Vagina (tissue), 2 donors: Measurements from ENCODE around the gene AKR1B1.

Experiments used
- POLR2A ChIP-seq, 2 donors: fragments of 450-650 bp; IDR thresholded peaks; one replicate each; pipeline ENCODE4 v1.6.1; 2017; ENCODE audit warnings: antibody characterized with exemption in 2 of 2, mild to moderate bottlenecking in 2 of 2, moderate library complexity in 2 of 2
- POLR2AphosphoS5 ChIP-seq, 2 donors: sonication (generic); formaldehyde crosslinking; IDR thresholded peaks; one replicate each; pipeline ENCODE4 v1.9.0; 2017; ENCODE audit warnings: antibody characterized with exemption in 2 of 2, mild to moderate bottlenecking in 2 of 2, low read depth in 1 of 2; ENCODE audit not compliant: insufficient read depth in 1 of 2
- TF ChIP-seq, protein P1 (sequence below), 3 experiments: fragments of 450-650 bp in 2 of 3; fragments of 200-600 bp in 1 of 3; sonication (generic) in 1 of 3; IDR thresholded peaks; one replicate each; pipeline ENCODE4 v1.5.1; 2017 to 2019; ENCODE audit warnings: antibody characterized with exemption in 3 of 3, mild to moderate bottlenecking in 2 of 3, moderate library complexity in 2 of 3

DNA sequence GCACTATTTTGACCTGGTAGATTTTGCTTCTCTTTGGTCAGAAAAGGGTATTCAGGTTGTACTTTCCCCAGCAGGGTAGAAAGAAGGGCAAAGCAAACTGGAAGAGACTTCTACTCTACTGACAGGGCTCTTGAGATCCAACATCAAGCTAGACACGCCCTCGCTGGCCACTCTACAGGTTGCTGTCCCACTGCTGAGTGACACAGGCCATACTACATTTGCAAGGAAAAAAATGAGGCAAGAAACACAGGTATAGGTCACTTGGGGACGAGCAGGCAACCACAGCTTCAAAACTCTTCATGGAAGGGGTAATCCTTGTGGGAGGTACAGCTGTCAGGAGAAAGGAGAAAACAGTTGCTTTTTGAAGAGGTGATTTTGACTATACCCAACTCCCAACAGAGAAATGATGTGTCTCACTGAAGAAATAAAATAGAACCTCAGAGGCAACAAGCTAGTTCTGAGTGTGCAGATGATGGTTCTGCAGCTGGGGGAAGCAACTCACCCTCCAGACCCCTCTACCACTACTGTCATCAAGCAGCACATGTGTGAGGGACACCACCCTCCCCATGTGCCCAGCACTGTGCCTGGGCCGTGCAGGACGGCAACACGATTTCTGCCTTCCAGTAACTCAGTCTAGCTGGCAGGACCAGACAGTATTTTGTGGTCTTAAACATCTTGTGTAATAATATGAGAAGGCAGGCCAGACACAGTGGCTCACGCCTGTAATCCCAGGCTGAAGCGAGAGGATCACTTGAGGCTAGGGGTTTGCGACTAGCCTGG is 16.3 kb downstream of the AKR1B1 start:
- TF ChIP-seq POLR2AphosphoS5 (IDR thresholded peaks at IDR 0.05; ENCODE audit: insufficient read depth in 1 of 2, low read depth in 1 of 2) (no peak), POLR2A (IDR thresholded peaks at IDR 0.05) (no peak)
- TF ChIP-seq, protein P1, sequence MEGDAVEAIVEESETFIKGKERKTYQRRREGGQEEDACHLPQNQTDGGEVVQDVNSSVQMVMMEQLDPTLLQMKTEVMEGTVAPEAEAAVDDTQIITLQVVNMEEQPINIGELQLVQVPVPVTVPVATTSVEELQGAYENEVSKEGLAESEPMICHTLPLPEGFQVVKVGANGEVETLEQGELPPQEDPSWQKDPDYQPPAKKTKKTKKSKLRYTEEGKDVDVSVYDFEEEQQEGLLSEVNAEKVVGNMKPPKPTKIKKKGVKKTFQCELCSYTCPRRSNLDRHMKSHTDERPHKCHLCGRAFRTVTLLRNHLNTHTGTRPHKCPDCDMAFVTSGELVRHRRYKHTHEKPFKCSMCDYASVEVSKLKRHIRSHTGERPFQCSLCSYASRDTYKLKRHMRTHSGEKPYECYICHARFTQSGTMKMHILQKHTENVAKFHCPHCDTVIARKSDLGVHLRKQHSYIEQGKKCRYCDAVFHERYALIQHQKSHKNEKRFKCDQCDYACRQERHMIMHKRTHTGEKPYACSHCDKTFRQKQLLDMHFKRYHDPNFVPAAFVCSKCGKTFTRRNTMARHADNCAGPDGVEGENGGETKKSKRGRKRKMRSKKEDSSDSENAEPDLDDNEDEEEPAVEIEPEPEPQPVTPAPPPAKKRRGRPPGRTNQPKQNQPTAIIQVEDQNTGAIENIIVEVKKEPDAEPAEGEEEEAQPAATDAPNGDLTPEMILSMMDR (IDR thresholded peaks at IDR 0.05): no peak
